HepG2 (cell line): Measurements from ENCODE around the gene ERMARD. TPM values are rescaled to one million over a fixed set of nuclear protein-coding genes. Genes with fewer than 3 reads are reported as not detected.

Experiments
- CEBPB ChIP-seq: IDR thresholded peaks from 2 replicates; pipeline ENCODE4 v1.6.1; 2011; ENCODE audit warnings: low read depth, low read length, improper control_type of control experiment, borderline replicate concordance
- EEA1 ChIP-seq: sonication (generic); formaldehyde crosslinking; IDR thresholded peaks from 2 replicates; pipeline ENCODE4 v1.5.1; 2020; ENCODE audit warnings: mild to moderate bottlenecking, missing genetic modification reagents, borderline replicate concordance
- ETV5 ChIP-seq: IDR thresholded peaks from 2 replicates; pipeline ENCODE4 v1.6.1; 2018; ENCODE audit warnings: missing biosample characterization, missing genetic modification reagents, inconsistent platforms, borderline replicate concordance
- FOXC1 ChIP-seq: sonication (generic); formaldehyde crosslinking; IDR thresholded peaks from 2 replicates; pipeline ENCODE4 v1.8.0; 2022; ENCODE audit warnings: mild to moderate bottlenecking, missing genetic modification reagents, borderline replicate concordance
- HOXD1 ChIP-seq: sonication (generic); formaldehyde crosslinking; IDR thresholded peaks from 2 replicates; pipeline ENCODE4 v1.5.0; 2020; ENCODE audit warnings: missing genetic modification reagents
- IRX3 ChIP-seq: sonication (generic); formaldehyde crosslinking; IDR thresholded peaks from 2 replicates; pipeline ENCODE4 v1.8.1; 2023; ENCODE audit warnings: mild to moderate bottlenecking, low read depth, missing genetic modification reagents, borderline replicate concordance
- KAT7 ChIP-seq: IDR thresholded peaks from 2 replicates; pipeline ENCODE4 v1.6.1; 2018; ENCODE audit warnings: borderline replicate concordance, missing compliant biosample characterization
- KLF15 ChIP-seq: sonication (generic); formaldehyde crosslinking; IDR thresholded peaks from 2 replicates; pipeline ENCODE4 v1.8.1; 2023; ENCODE audit warnings: borderline replicate concordance, mild to moderate bottlenecking, inconsistent platforms, missing genetic modification reagents, mixed read lengths
- NFKB2 ChIP-seq: sonication (generic); formaldehyde crosslinking; IDR thresholded peaks from 2 replicates; pipeline ENCODE4 v1.4.0; 2020; ENCODE audit warnings: missing genetic modification reagents, borderline replicate concordance
- NKX3-1 ChIP-seq: sonication (generic); formaldehyde crosslinking; IDR thresholded peaks from 2 replicates; pipeline ENCODE4 v1.5.0; 2020; ENCODE audit warnings: missing genetic modification reagents
- NR2C2 ChIP-seq: sonication (generic); formaldehyde crosslinking; IDR thresholded peaks from 2 replicates; pipeline ENCODE4 v1.4.0; 2020; ENCODE audit warnings: missing genetic modification reagents, mild to moderate bottlenecking, moderate library complexity, borderline replicate concordance
- RFX3 ChIP-seq: IDR thresholded peaks from 2 replicates; pipeline ENCODE4 v1.6.1; 2016; ENCODE audit warnings: missing biosample characterization, missing genetic modification reagents
- SCMH1 ChIP-seq: sonication (generic); formaldehyde crosslinking; IDR thresholded peaks from 2 replicates; pipeline ENCODE4 v1.9.0; 2021; ENCODE audit warnings: missing genetic modification reagents, mild to moderate bottlenecking, borderline replicate concordance
- SMAD9 ChIP-seq: sonication (generic); formaldehyde crosslinking; IDR thresholded peaks from 2 replicates; pipeline ENCODE4 v1.5.1; 2020; ENCODE audit warnings: mild to moderate bottlenecking, missing genetic modification reagents
- TCF7L2 ChIP-seq: IDR thresholded peaks from 2 replicates; pipeline ENCODE4 v1.6.1; 2011; ENCODE audit warnings: mild to moderate bottlenecking, low read depth, low read length, moderate library complexity
- TFDP2 ChIP-seq: sonication (generic); formaldehyde crosslinking; IDR thresholded peaks from 2 replicates; pipeline ENCODE4 v1.4.0; 2020; ENCODE audit warnings: missing genetic modification reagents
- THYN1 ChIP-seq: sonication (generic); formaldehyde crosslinking; IDR thresholded peaks from 2 replicates; pipeline ENCODE4 v1.8.1; 2023; ENCODE audit warnings: low read depth, mild to moderate bottlenecking, moderate library complexity, missing genetic modification reagents, borderline replicate concordance
- ZBTB33 ChIP-seq: sonication (generic); formaldehyde crosslinking; IDR thresholded peaks from 2 replicates; pipeline ENCODE4 v1.4.0; 2020; ENCODE audit warnings: missing genetic modification reagents
- ZC3H4 ChIP-seq: sonication (generic); formaldehyde crosslinking; IDR thresholded peaks from 2 replicates; pipeline ENCODE4 v1.4.0; 2020; ENCODE audit warnings: missing genetic modification reagents, borderline replicate concordance
- ZKSCAN5 ChIP-seq: sonication (generic); formaldehyde crosslinking; IDR thresholded peaks from 2 replicates; pipeline ENCODE4 v1.5.1; 2020; ENCODE audit warnings: mild to moderate bottlenecking, missing genetic modification reagents
- ZNF282 ChIP-seq: fragments of 450-650 bp; IDR thresholded peaks from 2 replicates; pipeline ENCODE4 v1.6.1; 2018; ENCODE audit not compliant: partially characterized antibody
- ZNF367 ChIP-seq: sonication (generic); formaldehyde crosslinking; IDR thresholded peaks from 2 replicates; pipeline ENCODE4 v1.4.0; 2020; ENCODE audit warnings: missing genetic modification reagents, borderline replicate concordance
- ZNF576 ChIP-seq: sonication (generic); formaldehyde crosslinking; IDR thresholded peaks from 2 replicates; pipeline ENCODE4 v1.4.0; 2020; ENCODE audit warnings: mild to moderate bottlenecking, missing genetic modification reagents
- ZNF879 ChIP-seq: sonication (generic); formaldehyde crosslinking; IDR thresholded peaks from 2 replicates; pipeline ENCODE4 v1.8.1; 2023; ENCODE audit warnings: missing genetic modification reagents
- ZNF883 ChIP-seq: sonication (generic); formaldehyde crosslinking; IDR thresholded peaks from 2 replicates; pipeline ENCODE4 v1.5.1; 2020; ENCODE audit warnings: mild to moderate bottlenecking, missing genetic modification reagents; ENCODE audit errors: not compliant biosample characterization
- polyA plus RNA-seq, 8 experiments: library from polyadenylated mRNA; depleted of rRNA in 3 of 8; stranded (reverse) in 7 of 8; unstranded in 1 of 8; fragments of >200 nt; fragmentation: Illumina TruSeq in 4 of 8; extraction: Trizol in 4 of 8; gene quantifications; 2 replicates each; pipeline versions ENCODE4 v1.2.1 to v1.2.3, GENCODE V29; 2011 to 2016; ENCODE audit warnings: low read depth in 4 of 8, missing spikeins in 1 of 8, mixed read lengths in 1 of 8; ENCODE audit not compliant: insufficient read depth in 1 of 8
- total RNA-seq, 5 experiments: library from RNA; depleted of rRNA; stranded (reverse); fragments of >200 nt; fragmentation: Illumina TruSeq; extraction: Trizol; gene quantifications; 2 replicates each; pipeline ENCODE4 v1.2.3, GENCODE V29; 2016; ENCODE audit warnings: low read depth in 1 of 5
- TF ChIP-seq, protein P1 (sequence below): sonication (generic); formaldehyde crosslinking; IDR thresholded peaks from 2 replicates; pipeline ENCODE4 v1.8.0; 2022; ENCODE audit warnings: missing genetic modification reagents, low read depth, mild to moderate bottlenecking, borderline replicate concordance

Gene ERMARD
- total and polyA plus RNA-seq, 2 of the 13 experiments (the other 11 are each of a cell fraction or from before 2014, with no cell fraction given), result 8.8 to 10.7 TPM

- TF ChIP-seq IRX3 (CRISPR knock-in tag) (peak; percentile 74; the same call in 1 of the 2 replicates), ZNF282 (no peak), ETV5 (CRISPR knock-in tag) (peak; percentile 27; the same call in 1 of the 2 replicates), EEA1 (CRISPR knock-in tag) (no peak), TCF7L2 (no peak), ZNF576 (peak; percentile 92; the same call in 1 of the 2 replicates), KAT7 (CRISPR knock-in tag) (peak; percentile 83; the same call in 1 of the 2 replicates), ZNF367 (CRISPR knock-in tag) (no peak), NFKB2 (CRISPR knock-in tag) (peak; percentile 7; the same call in 1 of the 2 replicates), RFX3 (no peak), ZNF879 (CRISPR knock-in tag) (peak; percentile 95), SMAD9 (0 out of 2 replicates have a peak, but pooled peaks have one; percentile 15), FOXC1 (CRISPR knock-in tag) (peak; percentile 76), THYN1 (no peak), TFDP2 (CRISPR knock-in tag) (peak; percentile 81), CEBPB (no peak), ZC3H4 (CRISPR knock-in tag) (no peak), ZNF883 (CRISPR knock-in tag) (peak; percentile 78), HOXD1 (CRISPR knock-in tag) (peak; percentile 71; the same call in 1 of the 2 replicates), NKX3-1 (CRISPR knock-in tag) (no peak), ZKSCAN5 (CRISPR knock-in tag) (no peak; the same call in 1 of the 2 replicates), SCMH1 (CRISPR knock-in tag) (no peak), KLF15 (CRISPR knock-in tag) (peak; percentile 30; the same call in 1 of the 2 replicates), ZBTB33 (CRISPR knock-in tag) (no peak), NR2C2 (CRISPR knock-in tag) (peak; percentile 95)
- TF ChIP-seq, protein P1, sequence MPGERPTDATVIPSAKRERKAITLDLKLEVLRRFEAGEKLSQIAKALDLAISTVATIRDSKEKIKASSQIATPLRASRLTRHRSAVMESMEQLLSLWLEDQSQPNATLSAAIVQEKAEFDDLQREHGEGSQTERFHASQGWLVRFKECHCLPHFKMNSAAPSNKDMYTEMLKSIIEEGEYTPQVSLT (CRISPR knock-in tag), result 0 out of 2 replicates have a peak, but pooled peaks have one; percentile 80
Measured at GRCh38 chr6:169789944-169790927, 38.8 kb downstream of the ERMARD start (continued).
